OCI-LY7 (cell line): ENCODE data around the gene SERTAD4. TPM values are rescaled to one million over a fixed set of nuclear protein-coding genes. Genes with fewer than 3 reads are reported as not detected.

Experiments used
- BruUV-seq: library from RNA; stranded (reverse); fragments of 400-500 nt; replicated peaks from 2 replicates; lab custom pipeline; 2021; lab: Mats Ljungman, UMichigan
- CTCF ChIA-PET: fragments of 300-600 bp; sonication (Branson Sonifier 250); formaldehyde crosslinking; loops from one replicate; lab custom pipeline; 2022; ENCODE audit warnings: antibody characterized with exemption; ENCODE audit not compliant: unreplicated experiment; lab: Charles Lee
- POLR2A ChIA-PET: fragments of 300-600 bp; sonication (Branson Sonifier 250); formaldehyde crosslinking; loops from one replicate; lab custom pipeline; 2022; ENCODE audit warnings: antibody characterized with exemption; lab: Charles Lee
- DNase-seq: peaks from one replicate; pipeline ENCODE4 v3.0.0-alpha.2; 2015; ENCODE audit warnings: low spot score
- H2AFZ ChIP-seq: fragments of 200-600 bp; sonication (generic), shearing (Covaris generic); 2 replicates; pipeline ENCODE4 v1.6.1; 2014; ENCODE audit warnings: mild to moderate bottlenecking, antibody characterized with exemption, low read length, moderate library complexity
- H3K27ac ChIP-seq: fragments of 200-600 bp; sonication (generic); 2 replicates; pipeline ENCODE4 v1.5.1; 2014; ENCODE audit warnings: mixed run types, low read depth, mild to moderate bottlenecking, moderate library complexity, low read length, inconsistent platforms; ENCODE audit not compliant: poor library complexity, severe bottlenecking
- H3K36me3 ChIP-seq: fragments of 200-600 bp; sonication (generic); 2 replicates; pipeline ENCODE4 v1.6.1; 2014; ENCODE audit warnings: mild to moderate bottlenecking, antibody characterized with exemption, low read length, moderate library complexity, mixed read lengths; ENCODE audit not compliant: insufficient read depth
- H3K4me1 ChIP-seq: fragments of 200-600 bp; sonication (generic); 2 replicates; pipeline ENCODE4 v1.5.1; 2014; ENCODE audit warnings: mild to moderate bottlenecking, low read length; ENCODE audit not compliant: insufficient read depth, poor library complexity, severe bottlenecking
- H3K4me2 ChIP-seq: fragments of 200-600 bp; sonication (generic); 2 replicates; pipeline ENCODE4 v1.6.1; 2014; ENCODE audit warnings: mild to moderate bottlenecking, low read length
- H3K4me3 ChIP-seq: fragments of 200-600 bp; sonication (generic); 2 replicates; pipeline ENCODE4 v1.5.1; 2014; ENCODE audit warnings: mild to moderate bottlenecking, low read depth, low read length; ENCODE audit not compliant: poor library complexity, severe bottlenecking
- H3K79me2 ChIP-seq: fragments of 200-600 bp; sonication (generic); 2 replicates; pipeline ENCODE4 v1.6.1; 2016; ENCODE audit warnings: low read depth, mild to moderate bottlenecking, low read length, moderate library complexity, mixed read lengths; ENCODE audit not compliant: insufficient read depth
- H3K9me2 ChIP-seq: fragments of 200-600 bp; sonication (generic); 2 replicates; pipeline ENCODE4 v1.6.1; 2016; ENCODE audit warnings: mild to moderate bottlenecking, low read length, mixed read lengths; ENCODE audit not compliant: insufficient read depth
- H3K9me3 ChIP-seq: fragments of 200-600 bp; sonication (generic); 2 replicates; pipeline ENCODE4 v1.6.1; 2014; ENCODE audit warnings: mild to moderate bottlenecking, mixed run types, low read length, mixed read lengths
- H4K20me1 ChIP-seq: fragments of 200-600 bp; sonication (generic); 2 replicates; pipeline ENCODE4 v1.6.1; 2014; ENCODE audit warnings: mild to moderate bottlenecking, antibody characterized with exemption, low read length, moderate library complexity, mixed read lengths; ENCODE audit not compliant: insufficient read depth
- EZH2phosphoT487 ChIP-seq: fragments of 200-600 bp; sonication (generic); IDR thresholded peaks from 2 replicates; pipeline ENCODE4 v1.6.1; 2018; ENCODE audit warnings: low read depth, borderline replicate concordance, mild to moderate bottlenecking, mixed run types, antibody characterized with exemption, low read length, moderate library complexity, mixed read lengths
- intact Hi-C: fragments of 100-400 bp; cut with micrococcal nuclease; formaldehyde crosslinking; loops from one replicate; pipeline ENCODE4 v1.10.0; 2022; ENCODE audit not compliant: unreplicated experiment
- total RNA-seq, 2 experiments: library from RNA; depleted of rRNA in 1 of 2; stranded (reverse); fragments of >200 nt in 1 of 2; shearing (Covaris generic) in 1 of 2; gene quantifications; 2 replicates each; pipeline ENCODE4 v1.2.3, GENCODE V29; 2014 to 2022
- TF ChIP-seq, protein P1 (sequence below): fragments of 200-600 bp; sonication (generic); conservative IDR thresholded peaks from 2 replicates; pipeline ENCODE4 v1.5.1; 2014; ENCODE audit warnings: mild to moderate bottlenecking, antibody characterized with exemption, low read length, moderate library complexity, mixed read lengths

SERTAD4 gene
- total RNA-seq, 2 experiments from 2014 or later: not detected

- no peaks in the 10 kb centered on the region for H4K20me1 ChIP-seq
- CTCF ChIA-PET: no interaction called here
- no peaks in the 10 kb centered on the region for H3K9me3 ChIP-seq
- DNase-seq: no peak
- no peaks in the 10 kb centered on the region for H3K9me2 ChIP-seq
- H3K27ac ChIP-seq: no peak overlapping the region
- no peaks in the 10 kb centered on the region for H3K4me1 ChIP-seq
- H3K36me3 ChIP-seq: no peaks in the 10 kb centered on the region
- no peak for TF ChIP-seq EZH2phosphoT487
- TF ChIP-seq, protein P1, sequence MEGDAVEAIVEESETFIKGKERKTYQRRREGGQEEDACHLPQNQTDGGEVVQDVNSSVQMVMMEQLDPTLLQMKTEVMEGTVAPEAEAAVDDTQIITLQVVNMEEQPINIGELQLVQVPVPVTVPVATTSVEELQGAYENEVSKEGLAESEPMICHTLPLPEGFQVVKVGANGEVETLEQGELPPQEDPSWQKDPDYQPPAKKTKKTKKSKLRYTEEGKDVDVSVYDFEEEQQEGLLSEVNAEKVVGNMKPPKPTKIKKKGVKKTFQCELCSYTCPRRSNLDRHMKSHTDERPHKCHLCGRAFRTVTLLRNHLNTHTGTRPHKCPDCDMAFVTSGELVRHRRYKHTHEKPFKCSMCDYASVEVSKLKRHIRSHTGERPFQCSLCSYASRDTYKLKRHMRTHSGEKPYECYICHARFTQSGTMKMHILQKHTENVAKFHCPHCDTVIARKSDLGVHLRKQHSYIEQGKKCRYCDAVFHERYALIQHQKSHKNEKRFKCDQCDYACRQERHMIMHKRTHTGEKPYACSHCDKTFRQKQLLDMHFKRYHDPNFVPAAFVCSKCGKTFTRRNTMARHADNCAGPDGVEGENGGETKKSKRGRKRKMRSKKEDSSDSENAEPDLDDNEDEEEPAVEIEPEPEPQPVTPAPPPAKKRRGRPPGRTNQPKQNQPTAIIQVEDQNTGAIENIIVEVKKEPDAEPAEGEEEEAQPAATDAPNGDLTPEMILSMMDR: no peak
- no peak overlapping the region for H2AFZ ChIP-seq
- H3K4me3 ChIP-seq: no peak overlapping the region
- H3K4me2 ChIP-seq: no peak overlapping the region
- POLR2A ChIA-PET: no interaction called here
- no TSS peak for BruUV-seq
- intact Hi-C loops: no loop called here
- H3K79me2 ChIP-seq: no peaks in the 10 kb centered on the region
Measured at GRCh38 chr1:210257698-210258529, 25.3 kb downstream of the SERTAD4 start.

GRCh38 chr1:210259561-210259960 lies 27.0 kb downstream of the SERTAD4 start:
- DNase-seq: no peak
- no TSS peak for BruUV-seq
- H3K27ac ChIP-seq: no peak overlapping the region
- ChIA-PET POLR2A (no interaction called here), CTCF (no interaction called here)
- no peaks in the 10 kb centered on the region for H3K4me1 ChIP-seq
- no peak overlapping the region for H3K4me2 ChIP-seq
- no peak overlapping the region for H2AFZ ChIP-seq
- intact Hi-C loops: no loop called here
- no peaks in the 10 kb centered on the region for H3K9me3 ChIP-seq
- no peaks in the 10 kb centered on the region for H3K79me2 ChIP-seq
- no peaks in the 10 kb centered on the region for H3K36me3 ChIP-seq
- no peaks in the 10 kb centered on the region for H3K9me2 ChIP-seq
- no peak for TF ChIP-seq EZH2phosphoT487
- TF ChIP-seq, protein P1: no peak
- H4K20me1 ChIP-seq: no peaks in the 10 kb centered on the region
- no peak overlapping the region for H3K4me3 ChIP-seq

DNA sequence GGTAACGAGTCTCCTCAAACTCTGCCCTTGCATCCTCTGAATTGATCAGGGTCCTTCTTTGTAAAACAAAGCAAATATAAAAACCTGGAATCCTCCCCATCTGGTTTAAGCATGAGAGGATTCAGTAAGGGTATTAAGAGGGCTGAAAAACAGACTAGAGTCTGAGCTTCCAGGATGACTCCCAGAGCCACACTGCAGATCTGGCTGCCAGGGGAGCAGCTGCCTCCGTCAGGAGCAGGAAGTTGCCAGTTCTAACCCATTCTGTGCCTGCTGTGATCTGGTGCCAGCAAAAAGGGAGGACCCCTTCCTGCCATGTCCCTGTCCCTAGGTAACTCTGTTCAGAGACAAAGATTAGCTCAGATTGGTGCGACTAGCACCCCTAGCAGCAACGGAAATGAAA lies 27.5 kb downstream of the SERTAD4 start:
- BruUV-seq: no TSS peak
- no peak overlapping the region for H2AFZ ChIP-seq
- ChIA-PET POLR2A (no interaction called here), CTCF (no interaction called here)
- H3K4me3 ChIP-seq: no peak overlapping the region
- TF ChIP-seq, protein P1: no peak
- no peak for TF ChIP-seq EZH2phosphoT487
- H3K79me2 ChIP-seq: no peaks in the 10 kb centered on the region
- H3K4me1 ChIP-seq: no peaks in the 10 kb centered on the region
- H4K20me1 ChIP-seq: no peaks in the 10 kb centered on the region
- no peak overlapping the region for H3K4me2 ChIP-seq
- no peak overlapping the region for H3K27ac ChIP-seq
- H3K9me3 ChIP-seq: no peaks in the 10 kb centered on the region
- H3K9me2 ChIP-seq: no peaks in the 10 kb centered on the region
- no peaks in the 10 kb centered on the region for H3K36me3 ChIP-seq
- DNase-seq: no peak
- intact Hi-C loops: no loop called here
